ENCODE measurements around the gene NCAM1.

Gene NCAM1

DNA sequence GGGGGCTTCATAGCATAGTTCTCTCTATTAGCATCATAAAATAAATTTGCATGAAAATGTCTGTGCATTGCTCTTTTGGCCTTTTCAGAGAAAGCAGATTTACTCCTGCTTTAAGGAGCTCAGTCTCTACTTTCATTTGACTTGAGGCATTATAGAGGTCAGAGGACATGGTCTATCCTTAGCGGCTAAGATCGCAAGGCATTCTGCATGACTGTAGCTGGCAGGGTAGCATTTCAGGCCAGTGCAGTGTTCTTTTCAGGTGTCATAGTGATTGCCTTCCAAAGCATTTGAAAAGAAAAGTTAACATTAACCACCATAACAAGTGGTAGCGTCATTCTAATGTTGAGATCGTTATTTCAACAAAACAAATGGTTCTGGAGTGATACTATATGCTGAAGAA lies 126.5 kb downstream of the NCAM1 start:
- DNase-seq (ENCODE audit: low spot score) = no peak

GRCh38 chr11:113090716-113091480 lies 129.7 kb downstream of the NCAM1 start:
- peak; percentile 10 for DNase-seq (ENCODE audit: low spot score)

- DNase-seq (ENCODE audit: low spot score) = no peak
Measured at GRCh38 chr11:113091481-113091780, 130.2 kb downstream of the NCAM1 start.

DNA sequence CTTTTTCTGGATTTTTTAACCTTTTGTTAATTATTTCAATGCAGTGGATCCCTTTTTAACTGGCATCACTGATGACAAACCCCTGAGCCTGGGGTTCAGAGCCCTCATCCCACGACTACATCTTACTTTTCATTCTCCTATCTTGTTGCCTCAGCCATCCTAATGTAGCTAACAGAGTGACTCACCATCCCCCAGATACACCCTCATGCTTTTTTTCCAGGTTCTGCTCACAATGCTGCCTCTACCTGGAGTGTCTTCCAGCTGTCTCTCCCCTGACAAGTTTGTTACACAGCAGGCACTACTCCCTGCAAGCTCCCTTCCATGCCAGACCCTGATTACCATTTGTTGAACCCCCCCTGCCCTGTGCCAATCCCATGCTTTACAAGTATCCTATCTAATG lies 135.4 kb downstream of the NCAM1 start:
- DNase-seq (ENCODE audit: low spot score) = no peak

- DNase-seq (ENCODE audit: low spot score) = no peak
Measured at GRCh38 chr11:113103932-113104690, 142.9 kb downstream of the NCAM1 start.

GRCh38 chr11:113104691-113105251 lies 143.6 kb downstream of the NCAM1 start:
- DNase-seq (ENCODE audit: low spot score) = no peak

DNA sequence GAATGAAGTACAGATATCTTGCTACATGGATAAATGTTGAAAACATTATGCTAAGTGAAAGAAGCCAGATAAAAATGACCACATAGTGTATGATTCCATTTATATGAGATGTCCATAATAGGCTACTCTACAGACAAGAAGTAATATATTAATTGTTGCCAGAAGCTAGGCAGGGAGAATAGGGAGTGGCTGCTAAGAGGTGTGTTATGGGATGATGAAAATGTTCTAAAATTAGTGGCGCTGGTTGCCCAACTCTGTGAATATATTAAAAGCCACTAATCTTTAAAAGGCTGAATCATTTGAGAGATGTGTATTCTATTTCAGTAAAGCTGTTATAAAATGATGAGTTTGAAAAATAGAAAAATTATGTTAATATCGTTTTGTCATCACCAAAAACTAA lies 144.4 kb downstream of the NCAM1 start:
- no peak for DNase-seq (ENCODE audit: low spot score)

- no peak for DNase-seq (ENCODE audit: low spot score)
Measured at GRCh38 chr11:113106507-113106906, 145.3 kb downstream of the NCAM1 start.

DNA sequence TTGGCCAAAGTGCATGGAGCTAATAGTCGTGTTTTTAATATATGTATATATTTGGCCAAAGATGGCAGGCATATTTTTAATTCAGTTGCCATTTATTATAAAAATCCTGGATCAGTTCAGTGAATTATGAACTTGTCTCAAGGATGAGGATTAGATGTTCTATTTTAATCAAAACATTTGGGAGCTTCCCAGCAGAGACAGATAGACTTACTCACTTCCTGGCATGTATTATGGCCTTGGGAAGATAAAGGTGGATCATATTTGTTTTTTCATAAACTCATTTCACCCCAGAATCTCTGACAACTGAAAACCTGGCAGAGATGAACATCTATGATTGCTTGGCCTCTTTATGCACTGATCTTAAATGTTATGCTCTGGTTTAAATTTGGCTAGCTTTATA lies 148.8 kb downstream of the NCAM1 start:
- DNase-seq (ENCODE audit: low spot score) = no peak

GRCh38 chr11:113111156-113111555 lies 149.9 kb downstream of the NCAM1 start:
- DNase-seq (ENCODE audit: low spot score) = no peak

DNA sequence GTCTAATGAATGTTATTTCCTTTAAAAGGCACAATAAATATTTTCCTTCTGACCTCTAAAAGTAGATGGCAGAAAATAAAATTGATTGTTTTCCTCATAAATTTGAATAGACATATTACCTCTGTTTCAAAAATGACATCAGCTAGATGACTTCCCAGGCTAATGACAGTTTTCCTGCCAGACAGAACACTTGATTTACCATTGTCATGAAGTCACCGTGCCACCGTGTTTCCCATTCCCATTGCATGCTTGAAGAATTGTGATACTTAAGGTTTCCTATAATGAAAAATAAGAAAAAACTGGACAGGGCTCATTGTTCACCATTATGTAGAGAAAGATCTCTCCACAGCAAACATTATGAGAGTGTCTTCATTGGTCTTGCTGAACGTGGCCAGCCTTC lies 151.1 kb downstream of the NCAM1 start:
- no peak for DNase-seq (ENCODE audit: low spot score)

DNA sequence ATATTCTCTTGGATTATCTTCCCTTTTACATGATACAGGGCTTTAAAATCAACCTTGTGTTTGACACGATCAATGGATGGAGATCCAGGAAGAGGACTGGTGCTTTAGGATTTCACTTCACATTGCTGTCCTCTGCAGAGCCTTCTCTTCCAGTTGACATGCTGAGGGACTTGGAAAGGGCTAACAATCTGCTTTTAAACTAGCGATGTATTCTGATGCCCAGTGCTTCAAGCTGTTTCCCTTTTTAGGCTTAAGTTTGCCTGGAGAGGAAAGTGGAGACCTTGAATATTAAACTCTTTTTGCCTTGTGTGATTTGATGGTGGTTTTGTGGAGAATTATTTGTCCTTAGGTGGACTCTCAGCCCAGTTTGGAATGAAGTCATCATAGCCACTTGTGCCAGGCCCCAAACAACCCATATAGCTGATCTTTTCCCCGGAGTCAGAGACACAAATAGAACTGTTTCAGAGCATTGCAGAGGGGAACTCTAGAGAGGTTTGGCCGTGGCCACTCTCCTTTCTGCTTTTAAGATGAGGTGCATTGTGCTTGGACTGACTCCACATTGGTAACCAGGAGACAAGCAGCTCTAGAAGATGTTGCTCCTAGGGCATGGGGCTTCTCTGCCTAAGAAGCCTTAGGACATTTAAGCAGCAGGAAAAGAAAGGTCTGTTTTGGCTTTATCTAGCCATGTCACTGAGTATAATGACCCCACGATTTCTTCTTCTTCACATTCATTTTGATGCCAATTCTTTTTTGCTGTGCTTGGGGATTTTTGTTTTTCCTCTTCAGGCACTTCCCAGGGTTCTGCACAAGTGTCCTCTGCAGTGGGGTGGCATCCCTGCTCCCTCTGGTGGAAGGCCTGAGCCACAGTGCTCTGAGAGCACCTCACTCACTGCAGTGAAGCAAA lies 152.8 kb downstream of the NCAM1 start:
- peak; percentile 8 for DNase-seq (ENCODE audit: low spot score)

- DNase-seq (ENCODE audit: low spot score) = no peak
Measured at GRCh38 chr11:113114705-113115027, 153.4 kb downstream of the NCAM1 start.

DNA sequence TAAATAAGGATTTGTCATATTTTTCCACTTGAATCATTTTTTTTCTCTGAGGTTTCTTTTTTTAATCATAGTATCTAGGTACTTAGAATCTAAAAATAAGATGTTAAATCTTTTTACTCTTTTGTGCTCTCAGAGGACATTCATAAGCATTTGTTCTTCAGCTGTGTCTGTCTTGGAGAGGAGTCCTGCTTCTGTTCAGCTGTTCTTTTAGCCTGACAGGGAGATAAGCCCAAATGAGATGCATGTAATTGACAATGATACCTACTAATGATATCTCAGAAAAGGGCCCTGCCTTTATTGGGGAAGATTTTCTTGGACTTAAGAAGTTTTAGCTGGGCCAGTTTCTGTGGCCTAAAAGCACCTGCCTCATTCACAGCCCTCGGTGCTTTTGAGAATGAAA lies 156.9 kb downstream of the NCAM1 start:
- no peak for DNase-seq (ENCODE audit: low spot score)

DNA sequence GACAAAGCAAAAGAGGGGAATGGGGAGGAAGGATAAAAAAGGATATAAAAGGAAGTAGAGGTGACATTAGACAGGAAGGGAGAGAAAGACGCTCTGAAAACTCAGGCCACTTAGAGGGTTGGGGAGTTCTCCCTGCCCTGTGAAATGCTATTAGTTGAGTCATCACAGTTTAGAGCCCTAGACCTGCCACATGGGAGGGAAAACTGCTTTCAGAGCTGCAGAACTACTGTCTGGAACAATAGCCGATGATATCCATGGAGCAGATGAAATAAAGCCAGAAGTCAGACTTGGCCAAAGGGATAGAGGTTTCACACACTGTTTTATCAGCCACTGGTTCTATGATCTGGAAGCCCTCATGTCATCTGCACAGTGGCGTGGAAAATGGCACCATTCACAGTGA lies 157.9 kb downstream of the NCAM1 start:
- DNase-seq (ENCODE audit: low spot score) = no peak

GRCh38 chr11:113119966-113120736 lies 158.9 kb downstream of the NCAM1 start:
- no peak for DNase-seq (ENCODE audit: low spot score)

GRCh38 chr11:113121746-113122145 lies 160.5 kb downstream of the NCAM1 start:
- no peak for DNase-seq (ENCODE audit: low spot score)

- DNase-seq (ENCODE audit: low spot score) = no peak
Measured at GRCh38 chr11:113124006-113124405, 162.8 kb downstream of the NCAM1 start.

GRCh38 chr11:113124578-113124977 lies 163.4 kb downstream of the NCAM1 start:
- DNase-seq (ENCODE audit: low spot score) = no peak

DNA sequence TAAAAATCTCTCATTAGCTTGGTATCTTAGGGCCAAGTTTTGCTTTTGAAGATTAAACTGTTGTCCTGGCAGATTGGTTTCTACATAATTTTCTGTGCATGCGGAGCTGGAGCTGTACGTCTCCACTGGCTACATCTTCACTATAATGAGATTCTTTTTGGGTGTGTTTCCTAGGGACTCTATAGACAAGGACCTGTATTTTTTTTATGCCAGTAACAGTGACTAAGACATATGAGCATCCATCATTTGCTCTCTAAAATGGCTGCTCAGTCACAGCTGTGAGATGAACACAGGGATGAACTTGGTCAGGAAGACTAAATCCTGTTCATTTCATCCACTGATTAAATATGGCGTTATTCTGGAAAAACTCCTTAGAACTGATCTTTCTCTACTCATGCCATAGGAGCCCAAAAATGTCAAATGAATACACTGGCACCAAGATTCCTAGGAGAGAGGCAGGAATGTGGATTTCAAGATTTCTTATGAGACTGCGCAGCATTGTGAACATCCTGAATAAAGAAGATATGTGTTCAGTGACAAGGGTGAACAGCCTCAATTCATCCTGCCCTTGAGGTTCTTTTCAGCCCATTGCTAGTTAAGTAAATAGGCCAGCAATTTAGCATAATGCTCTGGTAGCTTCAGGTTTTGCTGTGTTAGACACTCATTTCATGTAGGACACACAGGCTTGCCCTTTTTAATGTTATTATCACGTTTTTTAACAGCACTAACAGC lies 168.2 kb downstream of the NCAM1 start:
- DNase-seq (ENCODE audit: low spot score) = no peak

Measured in kidney capillary endothelial cell (primary cell).